ENCODE results near the gene TMTC4.

- TF ChIP-seq CTCF (IDR thresholded peaks at IDR 0.05; ENCODE audit: poor library complexity) (no peak), EZH2 (IDR thresholded peaks at IDR 0.05; ENCODE audit: borderline replicate concordance) (no peak), EZH2phosphoT487 (IDR thresholded peaks at IDR 0.05; ENCODE audit: low read depth, severe bottlenecking, unreplicated experiment) (no peak)
Measured at GRCh38 chr13:100610391-100611347, 63.9 kb downstream of the TMTC4 start.

Data from hepatocyte (in vitro differentiated cells).